Omental fat pad (tissue), 4 donors: ENCODE measurements around the gene DES. TPM values are rescaled to one million over a fixed set of nuclear protein-coding genes. Genes with fewer than 3 reads are reported as not detected.

Source experiments
- ATAC-seq: fragments of 150-250 bp; one replicate; pipeline ENCODE4 v1.9.1; 2016; ENCODE audit warnings: mild to moderate bottlenecking, moderate library complexity; ENCODE audit not compliant: low FRiP score
- DNase-seq: peaks from one replicate; pipeline ENCODE4 v3.0.0-alpha.2; 2019; ENCODE audit warnings: low spot score
- CTCF ChIP-seq, 3 donors: fragments of 450-650 bp; IDR thresholded peaks; one replicate each; pipeline ENCODE4 v1.5.1; 2016 to 2017; ENCODE audit warnings: antibody characterized with exemption in 3 of 3, mild to moderate bottlenecking in 3 of 3, moderate library complexity in 2 of 3
- total RNA-seq, 4 donors: library from RNA; depleted of rRNA; stranded (reverse); fragments of >200 nt; gene quantifications; one replicate each; pipeline ENCODE4 v1.1.0, GENCODE V29; 2016

Gene DES
- total RNA-seq, 4 donors from 2014 or later, result 39.4 to 292 (median 182) TPM

- no peak for TF ChIP-seq CTCF (IDR thresholded peaks at IDR 0.05)
- ATAC-seq (no peak), DNase-seq (no peak)
Observed at GRCh38 chr2:219384083-219384713, 34.0 kb upstream of the DES start.

- DNase-seq (no peak), ATAC-seq (no peak)
- TF ChIP-seq CTCF (IDR thresholded peaks at IDR 0.05), result no peak
Observed at GRCh38 chr2:219384859-219385258, 33.3 kb upstream of the DES start.

GRCh38 chr2:219385958-219386520 is 32.1 kb upstream of the DES start:
- DNase-seq, result no peak
- no peak for ATAC-seq
- TF ChIP-seq CTCF (IDR thresholded peaks at IDR 0.05), result no peak

- no peak for TF ChIP-seq CTCF (IDR thresholded peaks at IDR 0.05)
- no peak for ATAC-seq
- no peak for DNase-seq
Observed at GRCh38 chr2:219386532-219387280, 31.5 kb upstream of the DES start.

GRCh38 chr2:219387306-219388120 is 30.7 kb upstream of the DES start, which contains the start of gene DNPEP:
TSS of gene DNPEP (minus strand) at chr2:219387912. CDS start at chr2:219387794, 118 bp downstream.
- DNase-seq, result peak; percentile 82
- no peak for TF ChIP-seq CTCF (IDR thresholded peaks at IDR 0.05)
- peak; percentile 75 for ATAC-seq

- peak in 1 of 3 donors; percentile 6 for TF ChIP-seq CTCF (IDR thresholded peaks at IDR 0.05)
- peak; percentile 92 for DNase-seq
- peak; percentile 90 for ATAC-seq
Observed at GRCh38 chr2:219388121-219388906, 29.9 kb upstream of the DES start.
